Right cardiac atrium (tissue), 5 donors: ENCODE measurements around the gene POU4F1. TPM values are rescaled to one million over a fixed set of nuclear protein-coding genes. Genes with fewer than 3 reads are reported as not detected.
"Not testable (repeated sequence)": the region's sequence is repeated elsewhere in the genome, so short reads cannot be mapped to it uniquely, and the experiment has no call there.

ENCODE experiments used
- ATAC-seq, 2 donors: fragments of 200-7000 bp; cut with Tn5 transposase; one replicate each; pipeline versions ENCODE4 v1.8.0 to v1.9.1; 2020; ENCODE audit warnings: moderate library complexity in 2 of 2, mild to moderate bottlenecking in 1 of 2
- DNase-seq, 3 donors: peaks; one replicate each; pipeline ENCODE4 v3.0.0-alpha.2; 2020
- H3K27ac ChIP-seq: one replicate; pipeline ENCODE4 v1.5.1; 2013; ENCODE audit warnings: mild to moderate bottlenecking, low read length, control low read depth, moderate library complexity
- H3K27me3 ChIP-seq: one replicate; pipeline ENCODE4 v1.6.1; 2013; ENCODE audit not compliant: control insufficient read depth, insufficient read depth
- H3K4me1 ChIP-seq: one replicate; pipeline ENCODE4 v1.6.1; 2013; ENCODE audit warnings: low read length; ENCODE audit not compliant: control insufficient read depth, insufficient read depth
- H3K4me3 ChIP-seq: one replicate; pipeline ENCODE4 v1.5.1; 2013; ENCODE audit warnings: low read length, control low read depth
- H3K9me3 ChIP-seq: one replicate; pipeline ENCODE4 v1.6.1; 2013; ENCODE audit warnings: low read length; ENCODE audit not compliant: control insufficient read depth
- WGBS: extraction: QIAGEN DNeasy Blood & Tissue Kit; methylation state at CpG from one replicate; pipeline ENCODE4 v1.1.7; 2013; 5-methylcytosine and 5-hydroxymethylcytosine counted together
- intact Hi-C, 4 donors: fragments of 100-400 bp; cut with DNase I; formaldehyde crosslinking; loops; one replicate each; pipeline versions ENCODE4 v1.11.0 to v1.14.0; 2022 to 2023
- long read RNA-seq, 4 donors: library from polyadenylated mRNA; unstranded; transcript quantifications; one replicate each; pipeline ENCODE4 v2.0.0, GENCODE V29; 2020 to 2021
- polyA plus RNA-seq: library from polyadenylated mRNA; stranded (reverse); fragments of 200-250 nt; gene quantifications from one replicate; pipeline ENCODE4 v1.2.3, GENCODE V29; 2013
- total RNA-seq, 4 donors: library from RNA; stranded (reverse); fragmentation: NEBNext Ultra II Directional; extraction: Animal tissue kit (Norgen Biotek cat#: 25700); gene quantifications; one replicate each; pipeline ENCODE4 v1.2.1, GENCODE V29; 2021
- donor health status: healthy with polysubstance abuse.
- donor health status: DM: no; HTN: yes; CAD: no.
- donor health status: DM: no; HTN: no; CAD: no.
- donor health status: DM: no; HTN: yes; CAD: no; lungs with severe emphysema.
- donor health status: DM: yes; HTN: yes; CAD: no.

Gene POU4F1
- total RNA-seq = not detected
- not detected for polyA plus RNA-seq
- long read RNA-seq, donor 1 = 0 reads
- long read RNA-seq, donor 2 = 0 reads
- long read RNA-seq, donor 3 = 0 reads
- long read RNA-seq, donor 4 = 0 reads

GRCh38 chr13:78603240-78603957 lies at the start of gene POU4F1:
Gene POU4F1, minus strand, starts transcription at chr13:78603552. Its CDS starts 226 bp downstream, at chr13:78603326.
- ATAC-seq = peak in 1 of 2 donors; percentile 34
- peaks cover 8% of the 10 kb centered on the region for H3K4me1 ChIP-seq
- no peak within 1 kb of the TSS for H3K27ac ChIP-seq
- no peaks in the 10 kb centered on the region for H3K9me3 ChIP-seq
- intact Hi-C loops = no loop called here
- DNase-seq = peak; percentile 32 to 65 (median 61)
- WGBS = 1% methylated on average over 80 of the region's 80 CpGs
- H3K4me3 ChIP-seq = peak within 1 kb of the TSS; percentile 44
- H3K27me3 ChIP-seq = peaks cover 8% of the 10 kb centered on the region

DNA sequence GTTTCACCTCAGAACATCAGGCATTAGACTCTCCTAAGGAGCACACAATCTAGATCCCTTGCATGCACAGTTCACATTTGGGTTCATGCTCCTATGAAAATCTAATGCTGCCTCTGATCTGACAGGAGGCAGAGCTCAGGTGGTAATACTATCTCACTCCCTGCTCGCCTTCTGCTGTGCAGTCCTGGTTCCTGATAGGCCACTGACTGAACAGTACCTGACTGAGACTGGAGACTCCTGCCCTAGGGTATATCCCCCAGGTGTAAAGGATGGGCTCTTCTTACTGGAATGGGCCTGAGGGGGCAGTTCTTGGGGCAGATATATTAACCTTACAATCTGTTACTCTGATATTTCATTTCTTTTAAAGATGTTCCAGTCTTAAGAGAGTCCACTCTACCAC lies 49.3 kb upstream of the POU4F1 start:
- Histone ChIP-seq H3K4me3 (no peak overlapping the region), H3K4me1 (peaks cover 8% of the 10 kb centered on the region), H3K9me3 (no peaks in the 10 kb centered on the region), H3K27ac (no peak overlapping the region), H3K27me3 (no peaks in the 10 kb centered on the region)
- no peak for ATAC-seq
- 83% methylated on average over 1 of the region's 1 CpG for WGBS
- intact Hi-C loops = no loop called here
- DNase-seq = no peak

- intact Hi-C loops = no loop called here
- Histone ChIP-seq H3K4me1 (peaks cover 11% of the 10 kb centered on the region), H3K27ac (no peak overlapping the region), H3K9me3 (no peaks in the 10 kb centered on the region), H3K4me3 (no peak overlapping the region), H3K27me3 (no peaks in the 10 kb centered on the region)
- no peak for DNase-seq
- 74% methylated on average over 2 of the region's 2 CpGs for WGBS
- no peak for ATAC-seq
Observed at GRCh38 chr13:78650717-78651083, 47.3 kb upstream of the POU4F1 start.

- Histone ChIP-seq H3K27ac (no peak overlapping the region), H3K4me1 (peaks cover 11% of the 10 kb centered on the region), H3K9me3 (no peaks in the 10 kb centered on the region), H3K27me3 (no peaks in the 10 kb centered on the region), H3K4me3 (no peak overlapping the region)
- intact Hi-C loops = no loop called here
- DNase-seq = no peak
- 33% methylated on average over 3 of the region's 3 CpGs for WGBS
- ATAC-seq = no peak
Observed at GRCh38 chr13:78649997-78650716, 46.8 kb upstream of the POU4F1 start.

DNA sequence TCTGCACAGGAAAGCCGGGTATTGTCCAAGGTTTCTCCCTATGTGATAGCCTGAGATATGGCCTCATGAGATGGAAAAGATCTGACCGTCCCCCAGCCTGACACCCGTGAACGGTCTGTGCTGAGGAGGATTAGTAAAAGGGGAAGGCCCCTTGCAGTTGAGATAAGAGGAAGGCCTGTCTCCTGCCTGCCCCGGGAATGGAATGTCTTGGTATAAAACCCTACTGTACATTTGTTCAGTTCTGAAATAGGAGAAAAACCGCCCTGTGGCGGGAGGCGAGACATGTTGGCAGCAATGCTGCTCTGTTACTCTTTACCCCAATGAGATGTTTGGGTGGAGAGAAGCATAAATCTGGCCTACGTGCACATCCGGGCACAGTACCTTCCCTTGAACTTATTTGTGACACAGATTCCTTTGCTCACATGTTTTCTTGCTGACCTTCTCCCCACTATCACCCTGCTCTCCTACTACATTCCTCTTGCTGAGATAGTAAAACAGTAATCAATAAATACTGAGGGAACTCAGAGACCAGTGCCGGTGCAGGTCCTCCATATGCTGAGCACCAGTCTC lies 43.8 kb upstream of the POU4F1 start:
- WGBS = 37% methylated on average over 11 of the region's 11 CpGs
- ATAC-seq, intact Hi-C loops: not testable (repeated sequence)

DNA sequence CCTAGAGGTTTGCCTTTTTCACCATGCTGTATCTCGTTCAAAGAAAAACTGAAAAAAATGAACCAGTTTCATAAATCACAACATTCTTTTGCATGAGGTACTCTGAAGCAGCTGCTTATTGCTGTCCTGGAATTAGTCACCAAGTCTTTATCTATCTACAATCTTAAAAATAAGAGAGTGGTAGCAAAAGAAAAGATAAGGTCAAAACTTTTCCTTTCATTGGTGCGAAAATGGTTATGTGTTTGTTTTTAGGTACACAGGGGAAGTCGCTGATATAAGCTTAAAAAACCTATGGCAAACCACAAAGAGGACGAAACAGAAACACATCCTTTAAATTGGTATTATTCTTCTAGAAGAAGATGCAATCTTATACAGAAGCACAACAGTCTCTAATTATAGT lies 34.9 kb upstream of the POU4F1 start:
- Histone ChIP-seq H3K9me3 (no peaks in the 10 kb centered on the region), H3K4me3 (no peak overlapping the region), H3K27me3 (no peaks in the 10 kb centered on the region), H3K4me1 (no peaks in the 10 kb centered on the region), H3K27ac (no peak overlapping the region)
- intact Hi-C loops = no loop called here
- DNase-seq (no peak), ATAC-seq (no peak)
- WGBS = 86% methylated on average over 4 of the region's 4 CpGs

More for the DNA sequence above, 43.8 kb upstream of the POU4F1 start:
- not testable (repeated sequence) for H3K27me3 ChIP-seq, H3K4me1 ChIP-seq, DNase-seq, H3K9me3 ChIP-seq, H3K4me3 ChIP-seq
- peak overlapping the region; percentile 64 for H3K27ac ChIP-seq

DNA sequence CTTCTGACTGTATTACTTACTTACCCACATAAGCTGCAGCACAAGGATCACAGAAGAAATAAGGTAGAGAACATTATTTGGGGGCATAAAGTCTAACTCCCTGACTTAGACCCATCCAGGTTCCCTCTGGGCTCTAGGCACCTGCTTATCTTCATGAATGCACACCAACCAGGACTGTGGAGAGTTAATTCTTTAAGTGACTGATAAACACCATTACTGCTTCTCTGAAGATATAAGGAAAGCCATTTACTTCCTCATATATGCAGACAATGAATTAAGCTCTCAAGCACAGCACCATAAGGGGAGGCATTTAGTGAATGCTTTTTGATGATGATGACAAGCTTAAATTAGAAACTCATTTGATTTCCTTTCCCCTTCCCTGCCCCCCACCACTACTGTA lies 33.1 kb upstream of the POU4F1 start:
- no peak overlapping the region for H3K4me3 ChIP-seq
- intact Hi-C loops = no loop called here
- no peaks in the 10 kb centered on the region for H3K4me1 ChIP-seq
- H3K27me3 ChIP-seq = no peaks in the 10 kb centered on the region
- no peaks in the 10 kb centered on the region for H3K9me3 ChIP-seq
- H3K27ac ChIP-seq = no peak overlapping the region
- DNase-seq (no peak), ATAC-seq (no peak)

GRCh38 chr13:78632996-78633395 lies 29.6 kb upstream of the POU4F1 start:
- WGBS = 70% methylated on average over 4 of the region's 4 CpGs
- H3K4me1 ChIP-seq = no peaks in the 10 kb centered on the region
- H3K27me3 ChIP-seq = no peaks in the 10 kb centered on the region
- DNase-seq (no peak), ATAC-seq (no peak)
- intact Hi-C loops = no loop called here
- no peak overlapping the region for H3K27ac ChIP-seq
- H3K4me3 ChIP-seq = no peak overlapping the region
- no peaks in the 10 kb centered on the region for H3K9me3 ChIP-seq

DNA sequence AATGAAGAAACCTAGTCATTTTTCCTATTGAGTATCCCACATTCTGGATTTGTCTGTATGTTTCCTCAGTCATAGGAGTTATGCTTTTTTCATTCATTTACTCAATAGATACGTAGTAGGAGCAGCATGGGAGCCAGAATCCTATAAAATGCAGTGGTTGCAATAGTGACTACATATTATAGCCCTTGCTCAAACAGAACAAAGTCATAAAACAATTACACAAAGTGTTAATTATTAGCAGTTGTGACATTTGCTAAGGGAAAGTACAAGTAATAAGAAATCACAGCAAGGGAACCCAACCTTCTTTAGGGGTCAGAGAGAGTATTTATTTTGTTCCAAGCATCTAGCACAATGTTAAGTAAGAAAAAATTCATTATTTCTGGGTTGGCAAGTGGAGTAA lies 27.7 kb upstream of the POU4F1 start:
- Histone ChIP-seq H3K27ac (no peak overlapping the region), H3K9me3 (no peaks in the 10 kb centered on the region), H3K4me3 (no peak overlapping the region), H3K4me1 (no peaks in the 10 kb centered on the region), H3K27me3 (no peaks in the 10 kb centered on the region)
- no peak for ATAC-seq
- DNase-seq = no peak
- 95% methylated on average over 1 of the region's 1 CpG for WGBS
- intact Hi-C loops = no loop called here

DNA sequence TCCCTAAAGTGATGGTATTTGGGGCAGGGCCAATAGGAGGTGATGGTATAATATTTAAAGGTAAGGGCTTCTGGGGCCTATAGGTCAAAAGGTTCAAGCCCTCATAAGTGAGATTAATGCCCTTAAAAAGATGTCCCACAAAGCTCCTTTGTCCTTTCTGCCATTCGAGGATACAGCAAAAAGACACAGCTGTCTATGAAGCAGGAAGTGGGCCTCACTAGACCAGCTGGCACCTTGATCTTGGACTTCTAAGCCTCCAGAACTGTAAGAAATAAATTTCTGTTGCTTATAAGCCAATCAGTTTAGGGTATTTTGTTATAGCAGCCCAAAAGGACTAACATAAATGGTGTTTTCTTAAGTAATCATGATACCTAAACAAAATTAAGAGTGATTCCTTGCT lies 27.2 kb upstream of the POU4F1 start:
- intact Hi-C loops = no loop called here
- DNase-seq (no peak), ATAC-seq (no peak)
- no peak overlapping the region for H3K4me3 ChIP-seq
- no peaks in the 10 kb centered on the region for H3K9me3 ChIP-seq
- no peak overlapping the region for H3K27ac ChIP-seq
- WGBS = 77% methylated on average over 1 of the region's 1 CpG
- H3K4me1 ChIP-seq = no peaks in the 10 kb centered on the region
- no peaks in the 10 kb centered on the region for H3K27me3 ChIP-seq

DNA sequence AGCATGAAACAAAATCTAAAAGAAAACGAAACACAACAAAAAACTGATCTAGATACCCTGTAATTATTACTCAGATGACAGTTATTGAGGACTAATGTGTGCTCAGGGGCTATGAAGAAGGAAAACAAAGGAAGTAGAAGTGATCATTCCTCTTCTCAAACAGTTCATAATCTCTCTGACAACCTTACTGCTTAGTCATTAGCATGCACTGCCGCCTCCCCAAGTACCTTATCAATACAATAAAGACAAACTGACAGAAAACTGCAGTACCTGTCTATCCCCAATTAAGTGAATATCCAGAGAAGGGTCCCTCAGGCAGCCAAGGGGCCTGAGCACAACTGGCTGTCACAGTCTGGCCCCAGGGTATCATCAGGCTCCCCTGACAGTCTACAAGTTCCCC lies 22.0 kb upstream of the POU4F1 start:
- intact Hi-C loops = no loop called here
- H3K4me1 ChIP-seq = peaks cover 2% of the 10 kb centered on the region
- H3K27me3 ChIP-seq = no peaks in the 10 kb centered on the region
- DNase-seq (no peak), ATAC-seq (no peak)
- WGBS = 95% methylated on average over 2 of the region's 2 CpGs
- H3K27ac ChIP-seq = no peak overlapping the region
- no peak overlapping the region for H3K4me3 ChIP-seq
- no peaks in the 10 kb centered on the region for H3K9me3 ChIP-seq
